NCI-H526 treated with DMSO at 0.1 percent for 48 hours (cell line): ENCODE measurements around the gene RFK.
"Not testable (repeated sequence)": the region's sequence is repeated elsewhere in the genome, so short reads cannot be mapped to it uniquely, and the experiment has no call there.

Source experiments
- DNase-seq: peaks from one replicate; lab custom pipeline; 2025; lab: John Stamatoyannopoulos, UW

The RFK gene

GRCh38 chr9:76394195-76394959 lies at the start of gene RFK:
Gene RFK, minus strand, starts transcription at chr9:76394426. Its CDS starts 255 bp downstream, at chr9:76394171.
- peak; percentile 66 for DNase-seq

- DNase-seq = no peak
Observed at GRCh38 chr9:76443887-76444286, 49.7 kb upstream of the RFK start.

GRCh38 chr9:76441551-76442322 lies 47.5 kb upstream of the RFK start:
- no peak for DNase-seq

GRCh38 chr9:76438841-76439588 lies 44.8 kb upstream of the RFK start:
- no peak for DNase-seq

- DNase-seq = not testable (repeated sequence)
Observed at GRCh38 chr9:76437017-76437699, 42.9 kb upstream of the RFK start.

GRCh38 chr9:76434897-76435296 lies 40.7 kb upstream of the RFK start:
- not testable (repeated sequence) for DNase-seq

- DNase-seq = no peak
Observed at GRCh38 chr9:76433836-76434235, 39.6 kb upstream of the RFK start.

GRCh38 chr9:76433406-76433805 lies 39.2 kb upstream of the RFK start:
- no peak for DNase-seq

- no peak for DNase-seq
Observed at GRCh38 chr9:76431601-76432000, 37.4 kb upstream of the RFK start.

- no peak for DNase-seq
Observed at GRCh38 chr9:76426807-76427419, 32.7 kb upstream of the RFK start.

- DNase-seq = no peak
Observed at GRCh38 chr9:76425677-76426453, 31.6 kb upstream of the RFK start.

GRCh38 chr9:76424491-76424890 lies 30.3 kb upstream of the RFK start:
- no peak for DNase-seq

GRCh38 chr9:76423216-76424177 lies 29.3 kb upstream of the RFK start:
- DNase-seq = no peak

- no peak for DNase-seq
Observed at GRCh38 chr9:76419782-76420380, 25.7 kb upstream of the RFK start.

GRCh38 chr9:76417394-76417793 lies 23.2 kb upstream of the RFK start:
- DNase-seq = no peak

- DNase-seq = no peak
Observed at GRCh38 chr9:76415731-76416130, 21.5 kb upstream of the RFK start.

GRCh38 chr9:76415154-76415553 lies 20.9 kb upstream of the RFK start:
- no peak for DNase-seq

GRCh38 chr9:76414661-76415060 lies 20.4 kb upstream of the RFK start:
- no peak for DNase-seq

- DNase-seq = no peak
Observed at GRCh38 chr9:76413658-76414057, 19.4 kb upstream of the RFK start.
